KOPT-K1 (cell line): ENCODE data around the gene ZNF777.

Experiments
- H3K27ac ChIP-seq: fragments of 200-600 bp; sonication (generic); 2 replicates; pipeline ENCODE4 v1.5.1; 2016; ENCODE audit warnings: antibody characterized with exemption, mild to moderate bottlenecking, low read depth, low read length; ENCODE audit not compliant: poor library complexity, severe bottlenecking
- H3K36me3 ChIP-seq: fragments of 200-600 bp; sonication (generic); 2 replicates; pipeline ENCODE4 v1.5.1; 2017; ENCODE audit warnings: antibody characterized with exemption, mild to moderate bottlenecking, low read length, moderate library complexity; ENCODE audit not compliant: insufficient read depth
- H3K9me3 ChIP-seq: fragments of 200-600 bp; sonication (generic); 2 replicates; pipeline ENCODE4 v1.5.1; 2017; ENCODE audit warnings: antibody characterized with exemption, low read length, mild to moderate bottlenecking; ENCODE audit not compliant: insufficient read depth, poor library complexity, severe bottlenecking

ZNF777 gene

DNA sequence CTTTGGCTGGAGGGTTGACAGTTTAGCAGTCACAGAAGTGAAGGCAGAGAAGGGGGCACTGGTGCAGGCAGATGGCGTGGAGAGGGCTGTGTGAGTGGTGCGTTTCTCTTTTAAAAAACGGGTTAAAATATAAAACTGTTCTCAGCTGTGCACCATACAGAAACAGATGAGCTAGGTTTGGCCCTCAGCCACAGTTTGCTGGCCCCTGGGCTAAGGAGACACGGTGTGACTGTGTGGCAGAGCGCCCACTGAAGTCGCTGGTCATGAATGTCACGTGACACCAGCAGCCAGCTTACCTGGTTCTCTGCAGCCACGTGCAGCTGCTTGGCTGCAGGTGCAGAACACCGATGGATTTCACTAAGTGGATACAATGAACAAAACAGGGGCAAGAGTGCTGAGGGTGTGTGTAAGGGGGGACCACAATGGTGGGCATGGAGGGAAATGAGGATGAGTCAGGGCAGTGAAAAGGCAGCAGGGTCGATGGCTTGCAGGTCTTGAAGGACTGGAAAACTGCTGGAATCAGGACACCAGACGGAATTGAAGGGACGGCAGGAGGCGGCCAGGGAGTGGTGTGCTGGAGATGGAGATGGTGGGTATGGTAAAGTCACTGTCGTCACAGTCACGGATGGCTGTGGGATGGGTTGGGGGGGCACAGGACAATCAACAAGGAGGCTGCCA lies 29.4 kb upstream of the ZNF777 start:
- H3K27ac ChIP-seq = no peak overlapping the region
- H3K36me3 ChIP-seq = peaks cover 100% of the 10 kb centered on the region
- H3K9me3 ChIP-seq = no peaks in the 10 kb centered on the region

DNA sequence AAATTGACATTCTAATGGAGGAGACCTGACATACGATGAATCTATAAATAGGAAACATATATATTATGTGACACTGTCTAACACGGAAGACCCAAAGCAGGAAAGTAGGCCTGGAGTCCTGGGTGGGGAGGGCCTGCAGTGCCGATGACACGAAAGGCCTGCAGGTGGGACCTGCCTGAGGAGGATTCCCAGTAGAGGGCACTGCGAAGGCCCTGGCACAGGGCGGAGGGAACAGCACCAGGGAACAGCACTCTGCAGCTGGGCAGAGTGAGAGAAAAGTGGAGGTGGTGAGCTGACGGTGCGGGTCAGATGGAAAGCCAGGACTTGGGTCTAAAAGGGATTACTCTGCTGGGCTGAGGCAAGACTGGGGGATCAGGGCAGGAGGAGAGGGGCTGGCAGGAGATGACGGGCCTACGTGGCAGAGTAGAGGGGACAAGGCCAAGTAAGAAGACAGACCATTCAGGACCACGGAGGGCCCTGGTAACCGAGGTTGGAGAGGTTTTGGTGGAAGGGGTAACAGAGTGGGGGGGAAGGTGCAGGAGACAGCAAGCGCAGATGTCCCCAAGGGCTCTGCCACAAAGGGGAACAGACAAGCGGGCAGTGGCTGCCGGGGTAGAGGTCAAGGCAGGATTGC lies 28.6 kb upstream of the ZNF777 start:
- Histone ChIP-seq H3K27ac (no peak overlapping the region), H3K9me3 (no peaks in the 10 kb centered on the region), H3K36me3 (peaks cover 99% of the 10 kb centered on the region)

DNA sequence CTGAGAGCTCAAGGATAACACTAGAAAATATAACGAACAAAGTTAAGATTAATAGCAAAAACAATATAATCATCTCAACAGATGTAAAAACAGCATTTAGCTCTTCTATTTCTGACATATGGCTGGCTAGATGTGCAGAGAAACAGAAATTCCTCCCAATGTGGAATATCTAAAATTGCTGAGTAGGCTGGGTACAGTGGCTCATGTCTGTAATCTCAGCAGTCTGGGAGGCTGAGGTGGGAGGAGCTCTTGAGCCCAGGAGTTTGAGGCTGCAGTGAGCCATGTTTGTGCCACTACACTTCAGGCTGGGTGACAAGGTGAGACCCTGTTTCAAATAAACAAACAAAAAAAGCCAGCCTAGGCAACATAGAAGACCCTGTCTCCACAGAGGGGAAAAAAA lies 18.7 kb upstream of the ZNF777 start:
- H3K36me3 ChIP-seq = peaks cover 79% of the 10 kb centered on the region
- H3K27ac ChIP-seq = no peak overlapping the region
- peaks cover 19% of the 10 kb centered on the region for H3K9me3 ChIP-seq

DNA sequence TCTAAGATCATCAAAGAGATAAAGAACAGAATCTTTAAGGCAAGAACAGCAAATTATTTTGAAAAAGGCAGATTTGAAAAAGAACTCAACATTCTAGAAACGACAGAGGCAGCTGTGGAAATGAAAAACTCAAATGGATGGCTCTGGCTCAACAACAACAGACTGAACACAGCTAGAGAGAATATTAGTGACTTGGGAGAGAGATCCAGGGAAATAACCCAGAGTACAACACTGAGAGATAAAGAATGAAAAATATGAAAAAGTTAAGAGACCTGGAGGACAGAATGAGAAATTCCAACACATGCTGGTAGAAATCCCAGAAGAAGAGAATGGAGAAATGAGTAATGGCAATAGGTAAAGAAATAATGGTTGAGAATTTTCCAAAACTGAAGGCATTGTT lies 17.9 kb upstream of the ZNF777 start:
- no peak overlapping the region for H3K27ac ChIP-seq
- peaks cover 19% of the 10 kb centered on the region for H3K9me3 ChIP-seq
- peaks cover 83% of the 10 kb centered on the region for H3K36me3 ChIP-seq

DNA sequence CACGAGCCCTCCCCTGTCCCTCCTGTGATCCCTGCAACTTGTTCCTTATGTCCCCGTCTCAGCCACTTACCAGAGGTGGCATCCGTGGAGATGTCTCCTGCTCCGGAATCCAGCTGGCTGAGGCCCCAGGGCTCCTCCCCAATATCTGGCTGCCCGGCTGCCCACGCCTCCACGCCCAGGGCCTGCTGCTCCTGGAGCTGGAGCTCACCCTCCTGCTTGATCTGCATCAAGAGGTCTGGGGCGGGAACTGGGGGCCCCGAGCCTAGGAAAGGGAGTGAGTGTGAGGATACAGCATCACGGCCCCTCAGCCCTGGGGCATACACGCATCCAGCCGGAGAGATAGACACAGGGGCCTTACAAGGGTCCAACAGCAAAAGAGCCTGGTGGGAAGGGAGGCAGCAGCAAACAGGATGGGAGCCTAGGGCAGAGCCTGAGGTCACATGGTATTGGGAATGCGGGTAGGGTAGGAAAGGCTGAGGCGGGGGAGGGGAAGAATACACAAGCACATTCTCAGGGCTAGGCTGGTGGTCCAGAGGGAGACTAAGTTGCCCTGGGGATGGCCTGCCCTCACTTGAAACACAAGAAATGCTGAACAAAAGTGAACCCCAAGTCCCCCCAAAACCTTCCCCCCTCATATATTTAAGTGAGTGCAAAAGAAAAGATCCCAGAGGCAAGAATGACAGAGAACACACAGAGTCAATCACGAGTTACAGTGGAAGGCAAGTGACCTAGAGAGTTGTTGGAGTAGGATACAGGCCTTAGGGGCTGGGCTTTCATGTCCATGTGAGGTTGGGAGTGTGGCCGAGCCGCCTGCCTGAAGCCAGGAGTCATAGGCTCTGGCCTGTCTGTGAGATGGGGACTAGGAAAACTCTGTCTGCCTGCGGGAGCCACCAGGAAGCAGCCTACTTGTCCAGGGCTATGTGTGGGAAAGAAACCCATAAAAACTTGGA lies 16.9 kb upstream of the ZNF777 start:
- Histone ChIP-seq H3K9me3 (peaks cover 19% of the 10 kb centered on the region), H3K36me3 (peaks cover 88% of the 10 kb centered on the region), H3K27ac (no peak overlapping the region)

DNA sequence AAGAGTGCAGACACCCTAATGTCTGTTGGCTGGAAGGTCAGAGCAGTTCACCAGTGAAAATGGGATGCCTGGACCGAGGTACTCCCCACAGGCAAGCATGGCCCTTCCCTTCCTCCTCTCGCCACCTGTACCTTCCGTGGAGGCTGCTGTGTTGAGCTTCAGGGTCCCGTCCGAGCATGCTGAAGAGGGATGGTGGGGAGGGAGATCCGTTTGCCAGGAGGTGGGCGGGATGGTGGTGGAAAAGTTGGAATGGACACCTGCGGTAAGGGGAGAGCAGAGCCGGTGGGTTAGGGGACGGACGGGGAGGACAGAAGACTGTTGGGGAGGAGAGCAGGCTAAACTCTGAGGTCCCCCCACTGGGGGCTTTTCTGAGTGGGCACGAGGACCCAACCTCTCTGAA lies 15.9 kb upstream of the ZNF777 start:
- Histone ChIP-seq H3K9me3 (peaks cover 19% of the 10 kb centered on the region), H3K36me3 (peaks cover 98% of the 10 kb centered on the region), H3K27ac (no peak overlapping the region)

DNA sequence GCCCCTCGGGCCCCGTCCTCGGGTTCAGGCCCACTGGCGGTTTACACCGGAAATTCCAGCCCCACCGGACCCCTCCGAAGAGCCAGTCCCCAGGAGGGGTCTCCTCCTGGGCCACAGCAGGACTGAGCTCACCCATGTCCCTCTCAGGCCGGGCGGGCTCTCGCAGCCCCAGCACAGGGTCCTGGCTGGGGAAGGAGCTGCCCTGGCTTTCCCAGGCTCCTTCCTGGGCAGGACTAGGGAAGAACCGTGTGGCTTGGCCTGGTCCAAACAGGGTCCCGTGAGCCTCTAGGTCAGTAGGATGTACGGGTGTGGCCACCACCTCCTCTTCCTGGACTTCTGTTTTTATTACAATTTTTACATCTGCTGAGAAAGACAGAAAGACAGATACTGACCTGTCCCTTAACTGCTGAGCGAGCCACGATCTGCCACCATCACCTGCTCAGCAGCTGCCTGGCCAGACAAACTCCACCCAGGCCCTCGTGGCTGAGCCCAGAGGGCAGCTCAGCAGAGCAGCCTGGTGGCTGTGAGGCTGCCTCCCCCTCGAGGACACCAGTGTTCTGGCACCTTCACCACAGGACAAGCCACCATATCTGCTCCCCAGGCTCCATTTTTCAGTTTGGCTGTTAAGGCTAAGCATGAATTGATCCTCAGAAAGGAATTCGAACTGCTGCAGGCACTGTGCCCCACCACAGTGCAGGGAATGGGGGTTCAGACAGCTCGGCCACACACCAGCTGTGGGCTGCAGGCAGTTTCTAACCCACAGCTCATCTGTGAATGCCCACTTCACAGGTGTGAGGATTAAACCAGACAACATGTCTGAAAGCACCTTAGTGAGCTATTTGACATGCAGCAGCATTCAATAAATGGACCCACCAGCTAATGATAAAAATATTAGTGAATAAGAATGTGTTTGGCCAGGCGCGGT lies 14.5 kb upstream of the ZNF777 start:
- Histone ChIP-seq H3K9me3 (peaks cover 19% of the 10 kb centered on the region), H3K27ac (no peak overlapping the region), H3K36me3 (peaks cover 92% of the 10 kb centered on the region)

DNA sequence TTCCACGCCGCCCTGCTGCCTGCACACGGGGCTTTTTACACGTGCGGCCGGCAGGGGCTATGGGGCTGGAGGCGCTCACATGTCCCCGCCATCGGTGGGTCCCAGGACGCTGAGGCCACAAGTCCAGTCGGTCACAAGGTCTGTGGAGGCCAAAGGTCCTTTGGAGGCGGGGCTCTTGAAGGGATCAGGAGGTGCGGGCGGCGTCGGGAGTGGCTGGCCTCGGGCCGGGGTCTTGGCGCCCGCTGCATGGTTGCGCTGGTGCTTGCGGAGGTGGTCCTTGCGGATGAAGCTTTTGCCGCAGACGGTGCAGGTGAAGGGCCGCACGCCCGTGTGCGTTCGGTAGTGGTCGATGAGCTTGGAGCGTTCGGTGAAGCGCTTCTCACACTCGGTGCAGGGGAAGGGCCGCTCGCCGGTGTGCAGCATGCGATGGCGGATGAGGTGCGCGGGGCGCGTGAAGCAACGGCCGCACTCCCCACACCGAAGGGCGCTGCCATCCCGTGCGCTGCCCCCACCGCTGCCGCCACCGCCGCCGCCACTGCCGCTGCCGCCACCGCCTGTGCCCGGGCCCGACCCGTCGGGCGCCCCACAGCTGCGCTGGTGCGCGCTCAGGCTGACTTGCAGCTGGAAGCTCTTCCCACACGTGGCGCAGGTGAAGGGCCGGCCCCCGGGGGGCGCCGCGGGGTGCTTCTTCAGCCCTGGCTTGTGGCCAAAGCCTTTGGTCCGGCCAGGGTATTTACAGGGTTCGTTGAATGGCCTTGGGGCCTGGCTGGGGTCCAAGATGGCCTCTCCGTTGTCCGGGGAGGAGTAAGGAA lies 13.7 kb upstream of the ZNF777 start:
- Histone ChIP-seq H3K36me3 (peaks cover 85% of the 10 kb centered on the region), H3K27ac (no peak overlapping the region)

DNA sequence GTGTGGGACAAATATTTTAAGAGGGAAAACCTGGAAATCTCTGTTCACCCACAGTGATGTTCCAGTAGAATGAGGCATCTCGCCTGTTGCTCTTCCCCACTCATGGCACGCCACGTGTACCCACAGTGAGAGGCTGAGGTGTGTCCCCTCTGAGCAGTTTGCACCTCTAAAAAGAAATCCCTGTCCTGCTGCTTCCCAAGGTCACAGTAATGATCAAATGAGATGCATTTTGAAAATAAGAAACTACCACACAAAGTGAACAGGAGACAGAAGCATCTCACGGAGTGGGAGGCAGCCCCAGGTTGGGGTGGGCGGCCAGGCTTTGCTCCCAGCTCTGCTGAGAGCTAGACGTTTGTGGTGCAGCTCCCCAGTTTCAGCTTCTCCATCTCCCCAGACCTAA lies 12.4 kb upstream of the ZNF777 start:
- Histone ChIP-seq H3K36me3 (peaks cover 73% of the 10 kb centered on the region), H3K9me3 (peaks cover under 1% of the 10 kb centered on the region), H3K27ac (no peak overlapping the region)

More for the DNA sequence above, 13.7 kb upstream of the ZNF777 start:
- H3K9me3 ChIP-seq = peaks cover 13% of the 10 kb centered on the region

DNA sequence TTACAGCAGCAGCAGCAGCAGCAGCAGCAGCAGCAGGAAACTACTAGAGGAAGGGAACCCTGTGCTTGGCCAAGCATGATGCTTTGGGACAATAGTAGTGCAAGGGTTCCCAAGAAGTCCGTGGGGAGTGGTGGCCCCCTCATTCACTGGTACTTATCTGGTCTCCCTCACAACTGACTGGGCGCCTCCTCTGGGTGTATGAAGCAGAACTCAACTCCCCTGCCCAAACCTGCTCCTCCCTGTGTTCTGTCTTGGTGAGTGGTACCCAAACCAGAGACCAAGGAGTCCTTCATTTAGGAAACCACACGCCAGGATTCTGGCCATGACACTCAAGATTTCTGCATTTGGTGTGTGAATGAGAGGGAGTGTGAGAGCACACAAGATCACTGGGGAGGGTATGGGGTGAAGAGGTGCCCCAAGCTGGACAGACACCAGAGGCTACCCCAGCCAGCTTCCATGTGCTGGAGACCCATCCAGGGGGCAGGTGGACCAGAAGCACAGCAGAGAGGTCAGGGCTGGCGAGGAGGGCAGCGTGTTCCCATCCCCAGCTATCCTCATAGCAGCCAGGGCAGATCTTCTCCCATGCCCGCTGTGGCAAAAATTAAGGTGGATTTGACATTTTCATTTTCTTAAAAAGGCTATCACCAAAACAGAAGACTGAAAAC lies 10.6 kb upstream of the ZNF777 start:
- no peak overlapping the region for H3K27ac ChIP-seq

DNA sequence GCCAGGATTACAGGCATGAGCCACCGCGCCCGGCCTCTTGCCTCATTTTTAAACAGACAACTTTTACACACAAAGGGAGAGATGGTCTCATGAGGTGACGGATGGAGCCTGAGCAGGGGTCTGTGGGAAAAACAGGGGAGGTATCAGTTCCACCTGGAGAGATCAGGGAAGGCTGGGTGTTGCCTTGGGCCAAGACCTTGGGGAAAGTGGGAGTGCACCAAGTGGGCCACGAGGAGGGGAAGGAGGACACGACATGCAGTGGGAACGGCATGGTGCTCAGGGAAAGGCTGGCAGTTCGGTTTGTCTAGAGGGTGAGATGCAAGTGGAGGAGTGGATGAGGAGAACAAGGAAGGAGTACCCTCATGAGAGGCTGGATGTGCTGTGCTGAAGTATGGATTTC lies 8.9 kb upstream of the ZNF777 start:
- H3K36me3 ChIP-seq = peaks cover 38% of the 10 kb centered on the region
- H3K9me3 ChIP-seq = peaks cover 18% of the 10 kb centered on the region
- no peak overlapping the region for H3K27ac ChIP-seq

More for the DNA sequence above, 10.6 kb upstream of the ZNF777 start:
- Histone ChIP-seq H3K36me3 (peaks cover 54% of the 10 kb centered on the region), H3K9me3 (peaks cover 11% of the 10 kb centered on the region)

DNA sequence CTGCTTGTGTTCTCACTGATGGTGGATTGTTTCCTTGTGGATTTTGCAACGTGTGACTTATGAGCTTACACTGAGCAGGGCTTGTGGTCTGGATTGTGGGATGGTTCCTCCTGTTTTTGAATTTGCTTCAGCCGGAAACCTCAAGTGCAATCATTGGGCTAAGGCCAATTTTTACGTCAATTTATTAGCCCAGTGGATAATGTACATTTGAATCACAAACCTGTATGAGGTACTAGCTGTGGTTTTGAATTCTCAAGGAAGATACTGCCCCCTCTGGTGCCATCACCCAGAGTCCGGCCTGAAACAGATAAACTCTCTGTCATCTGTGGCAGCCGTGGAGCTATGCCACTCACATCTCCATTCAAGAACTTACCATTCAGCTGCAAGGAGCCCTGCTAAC lies 7.3 kb upstream of the ZNF777 start:
- H3K36me3 ChIP-seq = peaks cover 22% of the 10 kb centered on the region
- H3K9me3 ChIP-seq = peaks cover 18% of the 10 kb centered on the region
- H3K27ac ChIP-seq = no peak overlapping the region

DNA sequence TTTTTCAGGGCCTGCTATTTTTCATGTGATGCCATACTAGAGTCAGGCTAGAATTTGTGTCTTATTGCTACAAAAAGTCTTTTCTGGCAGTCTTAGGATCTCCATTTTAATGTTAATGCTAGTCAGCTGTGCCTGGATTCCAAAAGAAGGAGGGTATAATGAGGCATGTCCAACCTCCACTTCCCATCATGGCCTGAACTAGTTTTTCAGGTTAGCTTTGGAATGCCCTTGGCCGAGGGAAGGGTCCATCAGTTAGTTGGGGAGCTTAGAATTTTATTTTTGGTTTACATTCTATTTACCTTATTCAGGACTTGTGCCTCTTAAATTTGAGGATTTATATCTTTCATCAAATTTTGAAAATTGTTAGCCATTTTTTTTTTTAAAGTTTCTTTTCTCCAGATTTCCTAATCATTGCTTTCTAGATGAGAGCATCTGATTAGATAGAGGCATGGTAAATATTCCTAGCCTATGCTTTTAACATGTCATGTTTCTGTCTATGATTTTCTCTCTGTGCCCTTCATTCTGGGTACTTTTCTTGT lies 6.5 kb upstream of the ZNF777 start:
- Histone ChIP-seq H3K27ac (no peak overlapping the region), H3K36me3 (peaks cover 14% of the 10 kb centered on the region; the same call in 1 of the 2 replicates), H3K9me3 (peaks cover 18% of the 10 kb centered on the region)
